HG02840 (cell line): Measurements from ENCODE around the gene LIMS2.

Source experiments
- ATAC-seq: cut with Tn5 transposase; IDR thresholded peaks from one replicate; pipeline ENCODE4 v1.9.1; 2021; ENCODE audit warnings: mild to moderate bottlenecking, moderate library complexity, moderate number of reproducible peaks; ENCODE audit not compliant: unreplicated experiment, low FRiP score

LIMS2 gene

DNA sequence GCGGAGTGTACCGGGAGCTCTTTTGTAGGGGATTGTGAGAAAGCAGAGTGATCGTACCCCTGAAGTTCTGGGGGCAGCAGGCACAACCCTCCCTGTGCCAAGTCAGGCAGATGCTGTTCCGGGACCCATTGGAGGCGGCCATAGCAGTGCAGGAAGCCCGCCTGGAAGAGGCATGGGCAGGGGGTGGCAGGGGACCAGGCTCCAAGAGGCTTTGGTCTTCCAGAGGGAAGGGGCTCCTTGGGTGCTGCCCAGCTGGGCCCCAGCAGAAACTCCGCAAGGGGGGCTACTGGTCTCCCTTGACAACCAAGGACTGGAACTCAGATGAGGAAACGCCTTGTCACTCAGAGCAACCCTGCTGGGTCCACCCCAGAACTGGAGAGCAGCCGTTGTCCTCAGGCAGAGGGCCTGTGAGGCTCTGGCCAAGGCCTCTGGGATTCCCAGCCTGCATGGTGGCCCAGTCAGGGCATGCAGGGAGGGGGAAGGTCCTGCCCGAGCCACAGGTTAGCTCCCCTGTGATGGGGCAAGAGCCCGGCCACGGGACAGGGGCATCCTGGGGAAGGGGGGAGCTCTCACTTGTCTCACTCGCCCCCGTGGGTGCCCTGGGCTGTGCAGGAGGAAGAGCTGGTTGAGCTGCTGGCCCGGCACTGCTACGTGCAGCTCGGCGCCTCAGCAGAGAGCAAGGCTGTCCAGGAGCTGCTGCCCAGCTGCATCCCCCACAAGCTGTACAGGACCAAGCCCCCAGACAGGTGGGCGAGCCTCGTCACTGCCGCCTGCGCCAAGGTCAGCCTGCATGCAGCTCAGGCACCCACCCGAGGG lies 50.4 kb downstream of the LIMS2 start:
- ATAC-seq: no peak

DNA sequence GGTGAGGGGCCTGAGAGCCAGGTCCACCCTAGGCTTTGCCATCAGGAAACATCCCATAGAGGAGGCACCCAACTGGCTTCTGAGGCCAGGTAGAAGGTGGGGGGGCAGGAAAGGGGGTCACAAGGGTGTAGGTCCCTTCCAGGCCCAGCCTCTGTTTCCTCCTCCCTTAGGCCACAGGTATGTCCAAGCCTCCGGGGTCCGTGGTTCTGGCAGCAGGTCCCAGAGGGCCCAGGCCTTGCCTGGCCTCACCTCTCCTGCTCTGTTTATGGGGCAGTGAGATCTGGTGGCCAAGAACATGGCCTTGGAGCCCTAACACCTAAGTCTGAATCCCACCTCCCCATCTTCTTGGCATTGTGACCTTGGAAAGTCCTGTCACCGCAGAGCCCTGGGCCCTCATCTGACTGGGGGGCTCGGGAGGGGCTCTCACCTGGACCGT lies 51.0 kb downstream of the LIMS2 start:
- no peak for ATAC-seq

DNA sequence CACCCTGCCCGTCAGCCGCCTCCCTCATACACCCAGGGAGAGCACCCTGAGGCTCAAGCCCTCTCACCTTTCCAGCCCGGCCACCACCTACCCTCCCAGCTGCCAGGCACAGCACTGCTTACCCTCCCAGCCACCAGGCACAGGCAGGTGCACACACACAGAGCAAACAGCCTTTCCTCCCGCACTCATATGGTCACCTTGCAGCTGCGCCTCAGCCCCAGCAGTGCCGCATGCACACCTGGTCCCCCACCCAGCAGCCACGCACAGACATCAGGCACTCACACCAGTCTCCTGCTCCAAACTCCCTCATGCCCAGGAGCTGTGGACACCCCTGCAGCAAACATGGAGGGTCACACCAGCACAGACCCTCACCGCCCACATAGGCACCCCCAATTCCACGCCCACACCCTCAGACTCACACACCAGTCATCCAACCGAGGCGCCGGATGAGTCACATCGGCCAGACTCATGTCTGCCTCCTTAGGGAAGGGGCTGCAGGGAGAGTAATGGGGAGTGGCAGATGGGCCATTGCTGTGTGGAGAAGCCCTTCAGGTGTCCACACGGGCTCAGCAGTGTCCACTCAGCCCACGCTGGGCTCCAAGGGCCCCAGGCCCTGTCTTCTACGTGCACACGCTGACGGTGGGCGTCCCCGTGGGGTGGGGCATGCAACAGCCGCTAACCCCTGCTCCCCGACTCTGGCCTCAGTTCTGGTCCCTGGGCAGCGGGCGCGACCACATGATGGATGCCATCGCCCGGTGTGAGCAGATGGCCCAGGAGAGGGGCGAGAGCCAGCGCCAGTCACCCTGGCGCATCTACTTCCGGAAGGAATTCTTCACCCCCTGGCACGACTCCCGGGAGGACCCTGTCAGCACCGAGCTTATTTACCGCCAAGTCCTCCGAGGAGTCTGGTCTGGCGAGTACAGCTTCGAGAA lies 51.7 kb downstream of the LIMS2 start:
- no peak for ATAC-seq

DNA sequence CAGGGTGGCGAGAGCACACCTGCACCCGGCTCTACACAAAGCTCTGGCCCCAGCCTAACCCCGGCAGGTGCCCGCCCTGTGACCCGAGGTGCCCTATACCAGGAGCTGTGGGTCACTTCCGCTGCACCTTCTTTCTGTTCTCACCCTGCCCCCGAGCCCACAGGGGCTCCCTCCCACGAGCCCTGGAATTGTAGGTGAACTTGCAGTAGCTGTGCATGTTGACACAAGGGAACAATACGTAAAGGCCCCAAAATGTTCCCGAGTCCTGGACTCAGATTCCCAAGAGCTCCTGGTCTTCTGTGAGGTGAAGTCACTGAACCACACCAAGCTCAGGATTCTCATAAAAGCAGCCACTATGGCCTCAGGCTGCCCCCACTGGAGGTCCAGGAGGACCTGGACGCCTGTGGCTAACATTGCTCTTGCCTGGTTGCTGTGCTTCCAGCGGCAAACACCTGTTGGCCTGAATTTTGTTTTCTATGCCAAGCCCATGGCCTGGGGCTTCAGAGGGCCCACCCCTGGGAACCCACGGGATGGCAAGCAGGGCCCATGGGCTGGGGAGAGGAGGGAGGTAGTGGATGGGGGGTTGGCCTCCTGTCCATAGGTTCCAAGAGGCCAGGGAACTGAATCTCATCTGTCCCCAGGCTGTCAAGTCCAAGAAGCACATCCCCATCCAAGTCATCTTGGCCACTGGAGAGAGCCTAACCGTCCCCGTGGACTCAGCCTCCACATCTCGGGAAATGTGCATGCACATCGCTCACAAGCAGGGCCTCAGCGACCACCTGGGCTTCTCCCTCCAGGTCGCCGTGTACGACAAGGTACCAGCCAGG lies 52.6 kb downstream of the LIMS2 start:
- no peak for ATAC-seq

DNA sequence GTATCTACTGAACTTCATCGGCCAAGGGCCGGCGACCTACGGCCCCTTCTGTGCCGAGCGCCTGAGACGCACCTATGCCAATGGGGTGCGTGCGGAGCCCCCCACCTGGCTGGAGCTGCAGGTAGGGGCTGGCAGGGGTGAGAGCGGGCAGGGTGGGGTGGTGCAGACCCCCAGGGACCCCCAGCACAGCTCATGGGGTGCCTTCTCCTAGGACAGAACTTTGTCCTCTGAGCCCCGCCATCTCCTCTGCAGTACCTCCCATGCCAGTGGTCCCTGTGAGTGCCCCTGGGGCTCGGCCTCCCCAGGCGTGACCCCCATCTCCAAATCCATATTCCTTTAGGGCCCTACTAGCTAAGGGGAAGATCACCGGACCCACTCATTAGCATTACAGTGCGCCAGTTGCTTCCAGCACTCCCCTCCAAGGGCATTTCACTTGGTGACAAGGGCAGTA lies 53.3 kb downstream of the LIMS2 start:
- ATAC-seq: no peak

DNA sequence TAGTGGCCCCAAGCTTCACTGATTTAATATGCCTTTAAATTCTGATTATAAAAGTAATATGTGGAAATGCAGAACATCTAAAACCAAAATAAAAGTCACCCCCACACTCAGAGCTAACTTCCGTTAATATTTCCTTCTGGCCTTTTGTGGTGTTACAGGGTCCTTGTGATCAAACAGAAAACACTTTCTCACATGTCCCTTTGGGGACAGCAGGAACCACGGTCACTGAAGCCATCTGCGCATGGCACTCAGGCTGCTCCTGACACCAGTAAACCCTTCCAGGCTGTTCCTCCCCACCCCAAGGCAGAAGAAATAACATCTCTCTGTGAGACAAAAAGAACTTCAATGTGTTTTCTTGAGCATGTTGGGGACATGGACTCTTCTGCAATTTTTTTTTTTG lies 54.5 kb downstream of the LIMS2 start:
- ATAC-seq: no peak

DNA sequence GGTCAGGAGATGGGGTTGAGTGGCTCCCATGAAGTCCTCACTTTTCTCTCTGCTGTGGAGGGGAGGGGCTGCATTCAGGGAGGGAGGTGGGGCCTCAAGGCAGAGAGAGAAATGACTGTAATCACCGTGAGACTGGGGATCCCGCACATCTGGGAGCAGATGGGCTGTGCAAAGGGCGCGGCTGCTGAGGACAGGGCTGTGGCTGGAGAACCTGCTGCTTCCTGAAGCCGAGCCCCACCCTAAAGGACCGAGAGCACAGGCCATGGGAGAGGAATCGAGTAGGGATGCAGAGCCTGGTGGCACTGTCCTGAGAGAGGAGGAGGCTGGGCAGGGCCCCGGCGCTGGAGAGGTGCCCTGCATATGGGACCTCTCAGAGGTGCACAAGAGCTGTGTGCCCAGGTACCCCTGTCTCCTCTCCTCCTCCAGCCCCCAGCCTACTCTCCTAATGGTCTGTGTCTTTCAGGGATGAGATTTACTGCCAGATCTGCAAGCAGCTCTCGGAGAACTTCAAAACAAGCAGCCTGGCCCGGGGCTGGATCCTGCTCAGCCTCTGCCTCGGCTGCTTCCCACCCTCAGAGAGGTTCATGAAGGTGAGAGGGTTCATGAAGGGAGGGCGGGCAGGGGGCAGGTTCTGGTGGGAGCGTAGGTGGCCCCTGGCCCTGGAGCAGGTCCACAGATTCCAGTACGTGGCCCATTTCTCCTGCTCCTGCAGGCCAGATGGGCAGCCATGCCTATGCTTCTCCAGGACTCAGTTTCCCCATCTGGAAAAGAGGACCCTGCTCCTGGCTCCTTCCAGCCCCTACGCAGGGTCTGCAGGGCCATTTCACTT lies 55.2 kb downstream of the LIMS2 start:
- no peak for ATAC-seq

DNA sequence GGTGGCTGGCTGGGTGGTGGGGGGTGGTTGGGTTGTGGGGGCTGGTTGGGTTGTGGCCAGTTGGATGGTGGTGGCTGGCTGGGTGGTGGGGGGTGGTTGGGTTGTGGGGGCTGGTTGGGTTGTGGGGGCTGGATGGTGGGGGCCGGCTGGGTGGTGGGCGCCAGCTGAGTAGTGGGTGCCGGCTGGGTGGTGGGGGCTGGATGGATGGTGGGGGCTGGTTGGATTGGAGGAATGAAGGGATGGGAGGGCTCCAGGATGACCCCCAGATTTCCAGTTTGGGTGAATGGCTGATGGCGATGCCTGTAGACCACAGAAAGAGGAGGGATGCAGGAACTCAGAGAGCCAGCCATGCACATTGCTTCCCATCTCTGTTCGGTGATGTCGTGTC lies 56.1 kb downstream of the LIMS2 start:
- ATAC-seq: no peak

DNA sequence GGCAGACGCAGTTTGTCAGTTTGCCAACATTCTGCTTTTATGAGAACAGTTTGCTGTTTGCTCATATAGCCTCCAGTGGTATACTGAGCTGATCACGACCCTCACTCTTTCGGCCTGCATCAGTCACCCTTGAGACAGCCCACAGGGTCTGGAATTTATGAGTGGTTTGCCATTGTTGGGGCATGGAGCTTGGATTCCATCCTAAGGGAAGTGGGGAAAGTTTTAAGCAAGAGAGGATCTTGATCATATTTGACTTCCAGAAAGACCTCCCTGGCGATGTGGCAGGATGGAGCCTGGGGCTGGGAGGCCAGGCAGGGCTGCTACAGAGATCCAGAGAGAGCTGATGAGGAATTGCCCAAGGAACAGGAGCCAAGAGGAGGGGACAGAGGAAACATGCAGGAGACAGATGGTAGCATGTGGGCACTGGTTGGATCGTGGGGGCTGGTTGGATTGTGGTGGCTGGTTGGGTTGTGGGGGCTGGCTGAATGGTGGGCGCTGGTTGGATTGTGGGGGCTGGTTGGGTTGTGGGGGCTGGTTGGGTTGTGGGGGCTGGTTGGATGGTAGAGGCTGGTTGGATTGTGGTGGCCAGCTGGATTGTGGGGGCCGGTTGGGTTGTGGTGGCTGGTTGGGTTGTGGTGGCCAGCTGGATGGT lies 56.7 kb downstream of the LIMS2 start:
- ATAC-seq: no peak

DNA sequence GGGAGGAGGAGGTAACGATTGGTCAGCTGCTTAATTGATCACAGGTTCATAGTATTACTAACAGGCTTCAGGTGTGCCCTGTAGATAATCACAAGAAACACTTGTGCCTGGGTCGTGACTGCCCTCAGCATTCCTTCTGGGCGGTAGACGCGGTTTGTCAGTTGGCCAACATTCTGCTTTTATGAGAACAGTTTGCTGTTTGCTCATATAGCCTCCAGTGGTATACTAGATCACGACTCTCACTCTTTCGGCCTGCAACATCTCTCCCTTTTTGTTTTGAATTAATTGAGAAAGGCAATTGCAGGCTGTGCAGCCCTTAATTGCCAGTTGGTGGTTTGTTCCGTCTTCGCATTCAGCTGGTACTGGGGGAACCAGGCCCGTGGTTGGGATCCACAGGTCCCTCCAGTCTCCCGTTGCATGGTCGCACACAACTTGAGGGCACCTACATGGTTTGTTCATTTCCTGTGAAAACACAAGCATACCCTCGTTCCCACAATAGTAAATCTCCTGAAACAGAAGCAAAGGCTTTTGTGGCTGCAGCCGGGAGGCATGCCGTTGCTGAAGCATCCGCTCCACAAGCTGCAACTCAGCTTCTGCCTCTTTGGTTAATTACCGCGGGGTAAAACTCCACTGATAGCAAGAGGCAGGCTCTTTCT lies 59.7 kb downstream of the LIMS2 start:
- ATAC-seq: no peak

DNA sequence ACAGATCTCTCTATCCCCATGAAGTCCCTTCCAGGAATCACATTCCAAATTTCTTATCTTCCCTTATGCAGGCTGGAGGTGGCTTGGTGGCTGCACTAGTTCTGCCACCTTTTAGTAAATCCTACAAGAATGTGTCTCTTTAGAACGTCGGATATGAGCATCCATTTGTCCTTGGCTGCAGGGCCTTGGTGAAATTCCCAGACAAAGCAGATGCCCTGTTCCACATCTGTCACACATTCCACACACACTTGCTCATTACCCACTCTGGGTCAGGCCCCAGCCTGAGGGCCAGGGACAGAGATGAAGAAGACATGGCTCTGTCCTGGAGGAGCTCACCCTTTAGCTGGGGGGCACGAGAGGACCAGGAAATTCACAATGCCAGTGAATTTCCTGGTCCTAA lies 60.6 kb downstream of the LIMS2 start:
- ATAC-seq: no peak

DNA sequence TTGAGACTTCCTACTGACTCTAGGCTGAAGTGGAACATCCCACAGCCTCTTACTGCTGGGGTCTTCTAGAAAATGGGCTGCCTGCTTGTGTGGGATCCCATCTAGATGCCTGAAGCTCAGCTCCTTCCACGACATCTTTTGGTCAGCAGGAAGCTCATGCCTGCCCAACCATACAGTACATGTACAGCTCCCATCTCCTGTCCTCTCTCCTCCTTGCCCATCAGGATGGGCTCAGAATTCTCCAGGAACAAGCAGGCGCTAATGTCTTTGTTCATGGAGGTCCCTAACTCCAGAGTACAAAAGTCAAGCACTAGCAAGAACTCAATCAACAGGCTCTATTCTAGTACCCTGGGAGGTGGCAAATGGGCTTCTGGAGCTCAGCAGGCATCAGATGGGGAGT lies 61.1 kb downstream of the LIMS2 start:
- ATAC-seq: no peak

DNA sequence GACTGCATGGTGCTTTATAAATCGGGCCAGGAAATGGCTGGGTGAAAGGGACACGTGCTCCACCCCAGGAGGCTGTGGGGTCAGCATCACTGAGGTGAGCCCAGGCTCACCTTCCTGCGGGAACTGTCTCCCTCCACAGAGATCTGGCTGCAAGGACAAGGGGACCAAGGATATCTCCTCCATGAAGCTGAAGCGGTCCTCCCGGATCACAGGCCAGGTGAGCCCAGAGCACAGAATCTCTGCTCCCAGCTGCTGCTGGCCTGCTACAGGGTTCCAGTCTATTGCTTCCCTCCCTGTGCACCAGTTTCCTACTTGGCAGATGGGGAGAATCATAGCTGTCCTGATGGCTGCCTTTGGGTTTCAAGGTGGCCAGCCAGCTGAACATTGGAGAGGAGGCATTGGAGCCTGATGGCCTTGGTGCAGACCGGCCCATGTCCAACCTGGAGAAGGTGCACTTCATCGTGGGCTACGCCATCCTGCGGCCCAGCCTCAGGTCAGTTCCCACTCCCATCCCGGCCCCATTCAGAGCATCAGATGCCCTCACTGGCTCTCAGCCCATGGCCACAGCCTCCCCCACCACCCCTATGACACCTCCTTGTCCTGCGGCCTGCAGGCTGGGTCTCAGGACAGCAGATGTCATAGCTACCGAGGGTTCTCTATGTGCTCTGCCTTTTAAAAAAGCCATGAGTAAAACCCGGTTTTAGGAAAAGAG lies 63.1 kb downstream of the LIMS2 start:
- no peak for ATAC-seq

DNA sequence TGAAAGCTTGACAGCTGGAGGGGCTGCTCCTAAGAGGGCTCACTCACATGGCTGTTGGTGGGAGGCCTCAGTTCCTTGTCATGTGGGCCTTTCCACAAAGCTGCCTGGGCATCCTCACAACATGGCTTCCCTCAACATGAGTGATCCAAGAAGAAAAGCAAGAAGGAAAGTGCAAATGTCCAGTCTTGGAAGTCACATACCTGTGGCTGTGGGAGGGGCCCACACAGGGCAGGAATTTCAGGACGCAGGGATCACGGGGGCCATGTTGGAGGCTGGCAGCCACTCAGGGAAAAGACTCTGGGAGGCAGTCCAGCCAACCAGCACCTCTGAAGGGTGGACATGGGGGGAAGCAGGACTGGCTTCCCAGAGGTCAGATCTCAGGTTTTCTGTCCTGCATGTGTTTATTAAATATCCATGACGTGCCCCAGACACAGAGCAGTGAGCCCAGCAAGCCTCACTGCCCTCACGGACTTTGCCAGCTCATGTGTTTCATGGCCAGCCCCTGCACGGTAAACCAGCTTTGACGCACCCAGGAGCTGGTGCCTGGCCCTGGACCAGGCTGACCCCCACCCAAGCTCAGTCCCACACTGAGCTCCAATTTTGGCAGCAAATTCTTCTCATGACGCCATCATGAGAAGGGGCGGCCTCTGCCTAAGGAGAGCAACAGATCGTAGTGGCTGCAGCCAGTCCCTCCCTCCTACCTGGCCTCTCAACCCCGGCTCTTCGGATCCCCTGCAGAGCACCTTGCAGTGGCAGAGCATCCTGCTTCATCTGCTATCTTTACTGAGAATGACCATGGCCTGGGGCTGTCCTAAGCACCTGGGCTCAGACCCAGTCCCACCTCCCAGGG lies 64.0 kb downstream of the LIMS2 start:
- no peak for ATAC-seq

DNA sequence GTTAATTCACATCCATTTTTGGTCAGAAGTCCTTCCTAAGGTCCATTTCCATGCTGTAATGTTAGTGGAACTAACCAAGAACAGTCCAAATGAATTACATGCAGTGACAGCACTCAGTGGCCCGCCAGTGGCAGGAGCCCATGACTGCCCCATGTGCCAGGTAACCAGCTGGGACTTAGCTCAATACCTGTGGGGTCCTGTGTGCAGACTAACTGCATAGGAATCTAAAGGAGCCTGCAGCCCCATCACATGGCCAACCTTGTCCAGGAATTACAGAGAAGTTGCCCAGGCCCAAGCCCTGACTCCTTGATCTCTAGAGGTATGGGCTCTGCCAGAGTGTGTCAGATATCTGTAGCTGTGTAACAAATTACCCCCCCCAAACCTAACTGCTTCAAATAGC lies 64.8 kb downstream of the LIMS2 start:
- no peak for ATAC-seq

DNA sequence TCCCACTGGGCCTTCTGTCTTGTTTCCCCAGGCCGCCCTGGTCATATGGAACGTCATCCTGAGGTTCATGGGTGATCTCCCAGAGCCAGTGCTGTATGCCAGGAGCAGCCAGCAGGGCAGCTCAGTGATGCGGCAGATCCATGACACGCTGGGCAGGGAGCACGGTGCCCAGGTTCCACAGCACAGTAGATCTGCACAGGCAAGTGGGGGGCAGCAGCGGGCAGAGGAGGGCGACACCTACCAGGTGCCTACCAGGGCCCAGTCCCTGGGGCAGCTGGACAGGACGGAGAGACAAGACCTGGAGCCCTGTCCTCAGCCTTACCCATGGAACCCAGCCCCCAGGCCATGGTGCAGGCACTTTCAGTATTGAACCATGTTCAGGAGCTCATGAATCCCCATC lies 65.5 kb downstream of the LIMS2 start:
- ATAC-seq: no peak

DNA sequence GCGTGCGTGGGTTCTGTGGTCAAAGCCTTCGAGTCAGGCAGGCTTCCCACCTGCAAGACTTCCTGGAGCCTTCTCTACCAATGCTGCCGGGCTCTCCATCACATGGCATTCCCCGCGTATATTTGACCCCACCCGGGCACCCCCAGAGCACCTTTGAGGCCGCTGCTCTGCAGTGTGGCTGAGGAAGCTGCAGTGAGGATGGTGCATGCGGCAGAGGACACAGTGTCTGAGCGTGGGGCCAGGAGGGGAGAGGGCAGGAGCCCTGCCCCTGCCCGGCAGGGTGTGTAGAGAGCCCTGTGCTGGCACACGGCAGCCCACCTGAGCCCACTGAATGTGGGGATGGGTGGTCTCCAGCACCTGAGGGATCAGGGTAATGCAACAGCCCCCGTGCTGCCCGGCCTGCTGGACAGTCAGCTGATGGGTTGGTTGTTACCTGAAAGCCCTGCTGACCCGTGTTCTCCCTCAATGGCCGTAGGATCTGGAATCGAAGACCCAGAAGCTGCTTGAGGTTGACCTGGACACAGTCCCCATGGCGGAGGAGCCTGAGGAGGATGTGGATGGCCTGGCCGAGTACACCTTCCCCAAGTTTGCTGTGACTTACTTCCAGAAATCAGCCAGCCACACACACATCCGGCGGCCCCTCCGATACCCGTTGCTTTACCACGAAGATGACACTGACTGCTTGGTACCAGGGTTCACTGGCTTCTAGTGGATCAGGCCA lies 66.1 kb downstream of the LIMS2 start:
- ATAC-seq: no peak
